A375 (cell line): ENCODE results near the gene HTR3D. TPM values are rescaled to one million over a fixed set of nuclear protein-coding genes. Genes with fewer than 3 reads are reported as not detected.

ENCODE experiments used
- small RNA-seq: library from RNA; depleted of rRNA; stranded (forward); fragments of <200 nt; gene quantifications from one replicate; pipeline ENCODE3, GENCODE V24; 2014
- total RNA-seq: library from RNA; depleted of rRNA; stranded (reverse); fragments of >200 nt; shearing (Covaris generic); gene quantifications from 2 replicates; pipeline ENCODE4 v1.2.3, GENCODE V29; 2014; rRNA removed

The HTR3D gene
- not detected in 2 replicates for total RNA-seq

GRCh38 chr3:184031187-184031792 is at the start of gene HTR3D:
HTR3D (plus strand) TSS chr3:184031742; CDS start chr3:184031742, 0 bp downstream.

GRCh38 chr3:184017672-184018423 is 13.7 kb upstream of the HTR3D start, which contains the start of gene ABCC5:
ABCC5 (minus strand) TSS chr3:184017884; CDS start chr3:184014392, 3,492 bp downstream.

GRCh38 chr3:184052767-184053166 is 21.2 kb downstream of the HTR3D start, which contains the start of gene HTR3C:
HTR3C (plus strand) TSS chr3:184053047; CDS start chr3:184053081, 34 bp downstream.

Small RNA genes lying within 50 kb of the gene (small RNA-seq; reads per million reads assigned to genes)
- gene RF00019 = not detected

Other genes with a start within 250 kb of the HTR3D start
- gene MAP6D1, start 206.2 kb upstream of the HTR3D start, total RNA-seq = 1.0 and 2.3 TPM in 2 replicates
- 31.1 and 42.9 TPM in 2 replicates for gene PARL, start 146.9 kb upstream of the HTR3D start, total RNA-seq
- 8.3 and 9.0 TPM in 2 replicates for gene ABCC5, start 13.9 kb upstream of the HTR3D start, total RNA-seq
- not detected in 2 replicates for gene HTR3C, start 21.3 kb downstream of the HTR3D start, total RNA-seq
- gene HTR3E, start 65.3 kb downstream of the HTR3D start, total RNA-seq = not detected in 2 replicates
- gene EIF2B5, start 103.6 kb downstream of the HTR3D start, total RNA-seq = 43.3 and 58.9 TPM in 2 replicates
- 25.2 and 31.6 TPM in 2 replicates for gene DVL3, start 123.6 kb downstream of the HTR3D start, total RNA-seq
- gene AP2M1, start 143.1 kb downstream of the HTR3D start, total RNA-seq = 243 and 275 TPM in 2 replicates
- 25.7 and 26.3 TPM in 2 replicates for gene ABCF3, start 154.5 kb downstream of the HTR3D start, total RNA-seq
- 0.15 TPM in 1 of 2 replicates, not detected in the other for gene VWA5B2, start 197.8 kb downstream of the HTR3D start, total RNA-seq
- gene ALG3, start 217.2 kb downstream of the HTR3D start, total RNA-seq = 34.3 and 51.6 TPM in 2 replicates
- gene EEF1AKMT4, start 217.9 kb downstream of the HTR3D start, total RNA-seq = 5.9 TPM in 2 replicates
- 0.23 and 0.40 TPM in 2 replicates for gene CAMK2N2, start 229.8 kb downstream of the HTR3D start, total RNA-seq
- not detected in 2 replicates for gene ECE2, start 244.3 kb downstream of the HTR3D start, total RNA-seq